Ramos (cell line): ENCODE results near the gene NANOGP8.

Experiments
- in situ Hi-C: fragments of 300-500 bp; cut with MboI; formaldehyde crosslinking; loops from one replicate; pipeline ENCODE4 v1.14.3; 2022; ENCODE audit warnings: low sequenced_read_pairs; ENCODE audit not compliant: unreplicated experiment

The NANOGP8 gene, protein sequence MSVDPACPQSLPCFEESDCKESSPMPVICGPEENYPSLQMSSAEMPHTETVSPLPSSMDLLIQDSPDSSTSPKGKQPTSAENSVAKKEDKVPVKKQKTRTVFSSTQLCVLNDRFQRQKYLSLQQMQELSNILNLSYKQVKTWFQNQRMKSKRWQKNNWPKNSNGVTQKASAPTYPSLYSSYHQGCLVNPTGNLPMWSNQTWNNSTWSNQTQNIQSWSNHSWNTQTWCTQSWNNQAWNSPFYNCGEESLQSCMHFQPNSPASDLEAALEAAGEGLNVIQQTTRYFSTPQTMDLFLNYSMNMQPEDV

GRCh38 chr15:35085176-35085919 is at the start of gene NANOGP8:
Gene NANOGP8 (minus strand): TSS chr15:35085295. CDS start chr15:35085110, 185 bp downstream.
- in situ Hi-C loops = loop anchor here (25.0 kb wide), 1 partner anchor 352 kb away; no protein-coding TSS in a partner anchor

DNA sequence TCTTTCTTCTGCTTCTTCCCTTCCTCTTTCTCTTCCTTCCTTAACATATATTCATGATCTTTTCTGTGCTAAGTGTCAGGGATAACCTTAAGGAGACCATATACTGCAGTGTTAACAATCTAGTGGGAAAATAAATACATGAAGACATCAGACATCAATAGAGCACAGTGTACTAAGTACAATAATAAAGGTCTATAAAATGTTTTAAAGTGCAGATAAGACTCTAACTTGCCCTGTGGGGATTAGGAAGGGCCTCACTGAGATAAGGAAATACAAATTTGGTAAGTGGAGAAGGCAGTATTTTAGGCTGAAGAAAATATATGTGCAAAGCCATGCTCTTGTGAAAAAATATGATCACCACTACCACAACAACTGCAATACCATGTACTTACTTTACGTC is 49.2 kb upstream of the NANOGP8 start:
- in situ Hi-C loops = no loop called here

GRCh38 chr15:35130245-35130644 is 45.1 kb upstream of the NANOGP8 start:
- in situ Hi-C loops = no loop called here

- in situ Hi-C loops = no loop called here
These were observed 44.3 kb upstream of the NANOGP8 start for GRCh38 chr15:35129361-35129760.

DNA sequence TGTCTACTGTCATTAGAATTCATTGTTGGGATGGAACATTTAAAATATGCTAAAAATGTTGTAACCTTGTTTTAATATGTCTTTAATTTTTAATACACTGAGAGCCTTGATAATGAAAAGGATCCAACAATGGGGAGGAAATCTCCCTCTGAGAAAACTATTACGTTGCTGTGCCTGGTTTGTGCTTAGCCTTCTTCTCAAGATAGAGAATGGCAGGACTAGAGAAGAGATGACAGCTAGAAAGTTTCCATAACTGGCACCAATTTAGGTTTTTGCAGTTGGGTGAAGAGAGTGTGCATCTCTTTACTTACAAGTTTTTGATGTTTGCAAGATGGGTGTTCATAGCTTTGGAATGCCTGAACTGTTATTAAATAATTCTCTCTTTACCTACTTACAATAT is 42.6 kb upstream of the NANOGP8 start:
- in situ Hi-C loops = no loop called here

DNA sequence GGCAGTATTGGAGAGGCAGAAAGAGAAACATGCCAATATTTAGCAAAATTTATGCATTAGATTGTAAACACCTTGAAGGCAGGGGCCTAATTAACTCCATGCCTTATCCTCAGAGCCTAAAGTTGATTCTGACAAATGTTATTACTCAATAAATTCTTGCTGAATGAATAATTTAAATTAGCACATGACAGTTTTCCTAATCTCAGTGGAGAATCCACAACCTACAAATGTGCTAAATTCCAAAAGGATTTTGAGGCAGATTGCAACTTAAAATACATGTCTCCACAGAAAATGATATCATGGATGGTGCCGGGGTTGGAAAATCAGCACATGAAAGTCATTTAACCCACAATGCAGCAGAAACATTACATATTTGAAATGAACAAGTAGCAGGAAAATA is 41.1 kb upstream of the NANOGP8 start:
- in situ Hi-C loops = no loop called here

GRCh38 chr15:35123743-35124142 is 38.6 kb upstream of the NANOGP8 start:
- in situ Hi-C loops = no loop called here

GRCh38 chr15:35121611-35122359 is 36.7 kb upstream of the NANOGP8 start:
- in situ Hi-C loops = no loop called here

DNA sequence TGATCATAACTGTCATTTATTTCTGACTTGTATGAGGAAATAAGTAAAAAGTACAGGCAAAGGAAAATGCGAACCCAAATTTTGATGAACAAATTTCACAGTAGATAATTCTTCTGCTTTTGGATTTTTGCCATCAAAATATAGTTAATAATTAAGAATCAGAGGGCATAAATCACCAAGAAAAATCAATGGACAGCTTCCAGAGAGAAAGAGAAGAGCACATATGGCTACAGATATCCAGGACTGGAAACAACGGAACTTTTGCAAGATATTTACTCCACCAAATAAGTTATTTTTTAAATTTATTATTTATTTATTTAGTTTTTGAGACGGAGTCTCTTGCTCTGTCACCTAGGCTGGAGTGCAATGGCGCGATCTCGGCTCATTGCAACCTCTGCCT is 35.1 kb upstream of the NANOGP8 start:
- in situ Hi-C loops = no loop called here

DNA sequence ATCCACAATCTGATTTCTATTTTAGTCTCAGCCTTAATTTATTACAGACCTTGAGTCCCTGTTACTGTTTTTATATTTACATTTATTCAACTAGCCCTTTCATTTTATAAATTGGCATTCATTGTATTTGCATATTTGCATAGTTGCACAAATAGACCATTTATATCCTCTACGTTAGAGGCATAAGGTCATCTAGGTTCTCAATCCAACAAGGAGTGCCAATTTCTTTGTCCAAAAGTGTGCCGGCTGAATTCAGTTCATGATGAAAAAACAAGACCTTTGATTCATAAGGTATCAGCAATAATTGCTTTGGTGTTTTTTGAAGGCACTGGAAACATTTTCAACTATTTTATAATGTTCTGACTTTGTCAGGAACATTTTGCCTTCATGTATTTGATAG is 33.9 kb upstream of the NANOGP8 start:
- in situ Hi-C loops = no loop called here

DNA sequence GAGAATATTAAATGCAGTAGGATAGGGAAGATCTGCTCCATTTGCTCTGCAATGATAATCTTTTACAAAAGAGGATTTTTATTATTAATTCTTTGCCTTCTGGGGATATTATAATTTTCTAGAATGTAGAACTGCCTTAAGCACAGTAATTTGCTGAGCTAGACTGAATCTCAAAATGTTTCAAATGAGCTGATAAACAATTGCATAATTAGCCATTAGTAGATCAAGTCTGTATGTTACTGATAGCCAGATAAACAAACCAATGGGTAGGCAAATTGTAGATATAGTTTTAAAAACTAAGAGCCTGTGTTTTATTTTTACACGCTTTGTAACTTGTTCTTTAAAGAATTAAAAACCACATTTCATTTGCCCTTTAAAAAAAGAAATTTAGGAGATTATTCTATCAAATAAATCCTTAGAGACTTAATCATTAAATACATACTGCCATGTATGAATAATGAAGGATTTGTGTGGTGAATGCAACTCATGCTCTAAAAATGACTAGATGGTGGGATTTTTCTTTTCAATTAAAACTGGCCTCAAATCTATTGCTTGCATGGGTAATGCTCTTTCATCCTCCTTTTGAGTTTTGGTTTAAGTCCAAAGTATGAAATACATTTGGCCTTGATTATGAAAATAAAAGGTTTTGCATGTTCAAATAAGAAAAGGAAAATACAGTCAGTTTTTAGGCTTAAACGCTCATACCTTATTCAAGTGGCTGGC is 32.6 kb upstream of the NANOGP8 start:
- in situ Hi-C loops = no loop called here

DNA sequence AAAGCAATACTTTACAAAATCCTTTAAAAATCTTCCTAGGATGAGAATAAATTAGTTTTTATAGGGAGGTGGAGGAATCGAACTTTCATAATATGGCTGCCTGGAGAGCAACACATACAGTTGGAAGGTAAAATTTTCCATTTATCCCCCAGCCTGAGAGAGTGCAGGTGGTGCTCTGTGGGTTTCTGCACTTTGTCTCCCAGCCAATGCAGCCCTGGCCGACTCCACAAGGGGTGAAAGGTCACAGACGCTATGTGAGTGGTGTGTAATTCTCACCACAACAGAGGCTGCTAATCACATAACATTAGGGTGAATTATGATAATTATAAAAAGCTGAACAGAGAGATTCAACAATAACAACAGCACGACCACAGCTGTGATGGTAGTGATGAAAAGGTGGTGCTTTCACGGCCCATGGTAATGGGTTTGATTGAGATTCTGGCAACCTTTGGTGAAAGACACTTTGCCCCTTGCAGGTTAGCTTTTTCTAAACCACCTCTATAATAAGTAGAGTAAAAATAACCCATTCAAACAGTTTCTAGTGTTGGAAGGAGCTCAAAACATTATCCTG is 30.1 kb upstream of the NANOGP8 start:
- in situ Hi-C loops = no loop called here

GRCh38 chr15:35112346-35112745 is 27.3 kb upstream of the NANOGP8 start:
- in situ Hi-C loops = no loop called here

- in situ Hi-C loops = no loop called here
These were observed 26.8 kb upstream of the NANOGP8 start for GRCh38 chr15:35111861-35112260.

DNA sequence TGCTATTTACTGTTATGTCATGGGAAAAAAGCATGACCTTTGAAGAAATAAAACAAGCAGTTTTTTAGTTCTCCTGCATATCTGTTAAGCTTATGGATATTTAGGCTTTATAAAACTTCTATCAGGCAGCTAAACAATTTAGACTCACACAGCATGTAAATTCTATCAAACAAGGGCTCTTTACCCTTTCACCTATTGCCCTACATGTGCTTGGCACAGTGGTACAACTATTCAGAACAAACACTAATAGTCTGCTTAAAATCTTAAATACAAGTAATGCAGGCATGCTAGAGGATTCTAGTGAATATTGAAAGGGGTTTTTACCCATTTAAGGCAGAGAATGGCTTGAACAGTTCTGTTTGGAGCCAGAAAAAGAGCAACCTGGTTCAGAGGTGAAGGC is 23.4 kb upstream of the NANOGP8 start:
- in situ Hi-C loops = no loop called here

- in situ Hi-C loops = no loop called here
These were observed 22.5 kb upstream of the NANOGP8 start for GRCh38 chr15:35107561-35107960.

GRCh38 chr15:35107122-35107521 is 22.0 kb upstream of the NANOGP8 start:
- in situ Hi-C loops = no loop called here

DNA sequence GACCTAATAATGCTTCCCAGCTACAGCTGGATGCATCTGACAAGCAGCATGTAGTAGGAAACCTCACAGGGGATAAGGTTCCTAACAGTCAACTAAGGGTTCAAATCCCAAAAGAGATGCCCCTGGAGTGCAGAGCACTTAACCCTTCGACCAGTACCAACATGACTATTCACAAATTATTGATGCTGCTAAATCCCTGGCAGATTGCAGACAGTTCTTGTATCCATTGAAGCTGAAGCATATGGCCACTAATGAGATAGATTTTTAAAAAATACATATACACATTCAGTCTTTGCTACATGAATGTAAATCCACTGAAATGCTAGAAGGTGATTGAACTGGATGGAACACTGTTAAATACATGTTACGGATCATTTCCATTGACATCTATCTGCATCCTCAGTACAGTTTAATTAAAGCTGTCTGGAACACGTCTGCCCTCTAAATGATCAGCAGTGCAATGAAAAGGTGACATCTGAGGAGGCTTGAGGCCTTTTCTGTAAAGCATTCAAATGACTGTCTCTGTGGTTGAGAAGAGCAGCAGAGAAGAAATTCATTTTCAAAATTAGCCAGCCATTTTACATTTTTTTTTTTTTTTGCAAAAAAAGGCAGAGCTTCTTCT is 19.5 kb upstream of the NANOGP8 start:
- in situ Hi-C loops = no loop called here

- in situ Hi-C loops = no loop called here
These were observed 17.1 kb upstream of the NANOGP8 start for GRCh38 chr15:35102186-35102585.

DNA sequence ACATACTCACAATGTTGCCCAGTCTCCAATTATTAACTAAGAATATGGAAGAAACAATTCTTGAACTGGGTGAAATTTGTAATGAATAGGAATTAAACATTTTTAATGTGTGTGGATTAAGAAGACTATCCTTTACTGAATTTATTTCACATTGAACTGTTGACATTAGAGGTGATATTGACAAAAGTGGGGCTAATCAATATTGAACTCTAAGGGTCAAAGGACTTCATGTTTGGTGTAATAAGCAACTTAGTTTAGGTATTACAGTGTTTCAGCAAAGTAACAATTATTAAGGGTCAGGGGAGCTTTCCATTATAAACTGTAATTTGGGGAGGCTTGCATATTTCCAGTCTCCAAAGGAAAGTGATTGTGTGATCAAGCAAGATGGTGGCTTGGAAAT is 16.2 kb upstream of the NANOGP8 start:
- in situ Hi-C loops = no loop called here
